Measurements from ENCODE around the gene NCOA1.

The NCOA1 gene

GRCh38 chr2:24490690-24491541 is at the start of gene NCOA1:
Gene NCOA1, plus strand, starts transcription at chr2:24491254. Its CDS starts 167,424 bp downstream, at chr2:24658678.
- DNase-seq (ENCODE audit: low spot score): peak; percentile 94
- peak; percentile 17 for TF ChIP-seq CTCF (IDR thresholded peaks at IDR 0.05; ENCODE audit: borderline replicate concordance, control extremely low read depth, extremely low read depth, insufficient read depth, missing control alignments)
- in situ Hi-C loops (cut with MboI; ENCODE audit: low sequenced_read_pairs, unreplicated experiment): no loop called here

DNA sequence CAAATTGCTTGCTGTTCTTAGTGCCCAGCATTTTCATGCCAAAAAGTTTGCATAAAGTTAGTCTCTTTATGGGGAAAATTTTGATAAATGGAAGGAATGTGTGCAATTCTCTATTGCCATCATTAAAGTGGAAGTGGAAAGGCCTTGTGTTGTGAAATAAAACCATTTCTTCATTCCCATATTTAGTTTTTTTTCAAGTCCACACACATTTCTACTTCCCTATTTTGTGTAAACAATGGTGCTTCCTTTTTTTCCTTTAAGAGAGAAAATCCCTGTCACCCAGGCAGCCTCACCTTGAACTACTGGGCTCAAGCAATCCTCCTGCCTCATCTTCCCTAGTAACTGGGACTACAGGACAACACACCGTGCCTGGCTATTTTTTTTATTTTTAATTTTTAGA is 42.3 kb upstream of the NCOA1 start:
- TF ChIP-seq CTCF (IDR thresholded peaks at IDR 0.05; ENCODE audit: borderline replicate concordance, control extremely low read depth, extremely low read depth, insufficient read depth, missing control alignments): no peak
- in situ Hi-C loops (cut with MboI; ENCODE audit: low sequenced_read_pairs, unreplicated experiment): no loop called here
- DNase-seq (ENCODE audit: low spot score): no peak

- in situ Hi-C loops (cut with MboI; ENCODE audit: low sequenced_read_pairs, unreplicated experiment): no loop called here
These were observed 41.7 kb upstream of the NCOA1 start for GRCh38 chr2:24449344-24449743.

DNA sequence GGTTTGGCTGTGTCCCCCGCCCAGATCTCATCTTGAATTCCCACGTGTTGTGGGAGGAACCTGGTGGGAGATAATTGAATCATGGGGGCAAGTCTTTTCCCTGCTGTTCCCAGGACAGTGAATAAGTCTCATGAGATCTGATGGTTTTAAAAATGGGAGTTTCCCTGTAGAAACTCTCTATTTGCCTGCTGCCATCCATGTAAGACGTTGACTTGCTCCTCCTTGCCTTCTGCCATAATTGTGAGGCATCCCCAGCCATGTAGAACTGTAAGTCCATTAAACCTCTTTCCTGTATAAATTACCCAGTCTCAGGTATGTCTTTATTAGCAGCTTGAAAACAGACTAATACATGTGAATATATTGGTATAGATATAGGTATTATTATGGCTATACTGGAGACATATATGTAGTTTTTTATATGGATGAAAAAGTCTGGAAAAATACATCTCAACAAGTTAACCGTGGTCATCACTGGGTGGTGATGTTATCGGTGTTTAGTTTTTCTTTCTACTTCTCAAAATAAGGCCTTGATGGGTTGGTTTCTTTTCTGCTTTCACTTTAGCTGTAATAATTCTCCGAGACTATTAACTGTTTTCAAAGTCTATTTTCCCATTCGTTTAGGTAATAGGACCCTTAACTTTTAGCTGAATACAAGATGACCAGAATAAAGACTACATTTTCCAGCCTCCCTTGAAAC is 39.1 kb upstream of the NCOA1 start:
- no peak for DNase-seq (ENCODE audit: low spot score)
- in situ Hi-C loops (cut with MboI; ENCODE audit: low sequenced_read_pairs, unreplicated experiment): no loop called here
- TF ChIP-seq CTCF (IDR thresholded peaks at IDR 0.05; ENCODE audit: borderline replicate concordance, control extremely low read depth, extremely low read depth, insufficient read depth, missing control alignments): no peak

More at GRCh38 chr2:24449344-24449743, 41.7 kb upstream of the NCOA1 start:
- no peak for DNase-seq (ENCODE audit: low spot score)
- TF ChIP-seq CTCF (IDR thresholded peaks at IDR 0.05; ENCODE audit: borderline replicate concordance, control extremely low read depth, extremely low read depth, insufficient read depth, missing control alignments): no peak

DNA sequence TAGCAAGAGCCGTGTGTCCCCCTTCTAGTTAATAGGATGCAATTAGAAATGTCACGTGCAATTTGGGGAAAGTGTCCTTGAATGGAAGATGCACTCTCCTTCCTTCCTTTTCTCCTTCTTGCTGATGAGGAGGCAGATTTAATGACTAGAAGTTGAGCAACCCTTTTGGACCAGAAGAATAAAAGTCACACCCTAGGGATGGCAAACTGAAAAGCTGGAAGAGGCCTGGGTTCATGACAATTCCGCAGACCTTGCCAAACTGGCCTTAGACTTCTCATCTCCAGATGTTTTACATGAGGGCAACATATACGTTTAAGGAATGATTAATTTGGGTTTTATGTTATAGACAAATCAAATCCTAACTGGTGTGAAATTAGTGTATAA is 38.6 kb upstream of the NCOA1 start:
- in situ Hi-C loops (cut with MboI; ENCODE audit: low sequenced_read_pairs, unreplicated experiment): no loop called here
- no peak for TF ChIP-seq CTCF (IDR thresholded peaks at IDR 0.05; ENCODE audit: borderline replicate concordance, control extremely low read depth, extremely low read depth, insufficient read depth, missing control alignments)
- no peak for DNase-seq (ENCODE audit: low spot score)

DNA sequence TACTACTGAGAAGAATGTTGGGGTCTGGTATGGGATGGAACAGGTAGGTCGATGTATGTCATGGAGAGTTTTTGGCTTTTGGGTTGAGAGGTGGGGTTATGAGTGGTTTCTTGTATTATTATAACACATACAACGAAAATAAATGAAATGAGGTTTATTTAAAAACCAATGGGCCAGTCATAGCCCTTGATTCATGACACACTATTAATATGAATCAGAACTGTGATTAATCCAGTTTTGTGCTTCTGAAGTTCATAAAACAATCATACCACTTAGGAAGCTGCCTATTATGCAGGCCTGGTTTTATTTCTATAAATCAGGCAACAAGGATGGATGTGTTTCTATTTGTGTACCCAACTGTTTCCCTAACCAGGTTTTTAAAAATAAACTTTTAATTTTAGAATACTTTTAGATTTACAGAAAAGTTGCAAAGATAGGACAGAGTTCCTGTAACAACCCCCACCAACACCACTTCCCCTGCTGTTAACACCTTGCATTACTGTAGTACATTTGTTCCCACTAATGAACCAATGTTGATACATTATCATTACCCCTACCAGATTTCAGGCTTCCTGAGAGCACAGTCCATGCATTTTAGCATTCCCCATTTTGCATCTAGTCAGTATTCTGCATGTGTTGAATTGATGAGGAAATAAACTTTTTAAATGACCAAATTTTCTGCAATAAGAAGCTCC is 37.5 kb upstream of the NCOA1 start:
- DNase-seq (ENCODE audit: low spot score): no peak
- in situ Hi-C loops (cut with MboI; ENCODE audit: low sequenced_read_pairs, unreplicated experiment): no loop called here
- TF ChIP-seq CTCF (IDR thresholded peaks at IDR 0.05; ENCODE audit: borderline replicate concordance, control extremely low read depth, extremely low read depth, insufficient read depth, missing control alignments): no peak

Measured in GM13976 (cell line).